HG03354 (cell line): Measurements from ENCODE around the gene MT1HL1.
A peak's percentile ranks its signal among the peaks of the same experiment; 100 is the strongest.

Experiments
- ATAC-seq: cut with Tn5 transposase; IDR thresholded peaks from one replicate; pipeline ENCODE4 v1.9.1; 2021; ENCODE audit warnings: mild to moderate bottlenecking; ENCODE audit not compliant: unreplicated experiment, poor library complexity, severe bottlenecking

MT1HL1 gene

GRCh38 chr1:237004116-237004515, at the start of gene MT1HL1:
TSS of gene MT1HL1 (minus strand) at chr1:237004441. CDS start at chr1:237004372, 69 bp downstream.
- ATAC-seq: no peak

DNA sequence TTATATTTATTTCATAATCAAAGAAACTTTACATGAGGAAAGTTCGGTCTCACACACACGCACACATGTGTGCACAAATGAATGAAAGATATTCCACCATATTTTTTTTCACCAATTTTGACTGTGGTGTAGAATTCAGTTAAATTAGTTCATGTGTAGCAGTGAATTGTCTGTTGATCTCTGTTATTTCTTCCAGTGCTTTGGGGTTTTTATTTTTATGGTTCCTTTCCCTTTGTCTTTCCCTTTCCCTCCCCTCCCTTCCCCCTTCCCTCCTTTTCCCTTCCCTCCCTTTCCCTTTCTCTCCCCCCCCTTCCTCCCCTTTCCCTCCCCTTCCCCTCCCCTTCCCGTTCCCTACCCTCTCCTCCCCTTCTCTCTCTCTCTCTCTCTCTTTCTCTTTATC, 46.7 kb upstream of the MT1HL1 start:
- ATAC-seq: no peak

DNA sequence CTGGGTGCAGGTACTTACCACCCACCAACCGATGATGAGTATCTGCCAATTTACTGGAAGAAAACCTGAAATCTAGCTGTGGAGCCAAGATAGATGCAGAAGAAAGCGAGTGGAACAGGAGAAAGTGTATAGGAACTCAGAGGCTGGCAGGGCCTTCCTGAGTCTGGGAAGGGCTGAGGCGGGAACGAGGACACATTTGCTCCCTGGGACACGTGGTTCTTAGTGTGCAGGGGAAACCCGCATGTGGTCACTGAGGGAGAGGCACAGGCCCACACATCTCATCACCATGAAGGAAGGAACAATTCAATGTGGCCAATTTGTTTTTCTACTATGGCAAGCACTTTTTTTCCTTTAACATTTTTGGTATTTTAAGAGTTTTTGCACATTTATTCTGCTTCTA, 45.9 kb upstream of the MT1HL1 start:
- no peak for ATAC-seq

- ATAC-seq: no peak
These were observed 44.6 kb upstream of the MT1HL1 start for GRCh38 chr1:237048803-237049202.

DNA sequence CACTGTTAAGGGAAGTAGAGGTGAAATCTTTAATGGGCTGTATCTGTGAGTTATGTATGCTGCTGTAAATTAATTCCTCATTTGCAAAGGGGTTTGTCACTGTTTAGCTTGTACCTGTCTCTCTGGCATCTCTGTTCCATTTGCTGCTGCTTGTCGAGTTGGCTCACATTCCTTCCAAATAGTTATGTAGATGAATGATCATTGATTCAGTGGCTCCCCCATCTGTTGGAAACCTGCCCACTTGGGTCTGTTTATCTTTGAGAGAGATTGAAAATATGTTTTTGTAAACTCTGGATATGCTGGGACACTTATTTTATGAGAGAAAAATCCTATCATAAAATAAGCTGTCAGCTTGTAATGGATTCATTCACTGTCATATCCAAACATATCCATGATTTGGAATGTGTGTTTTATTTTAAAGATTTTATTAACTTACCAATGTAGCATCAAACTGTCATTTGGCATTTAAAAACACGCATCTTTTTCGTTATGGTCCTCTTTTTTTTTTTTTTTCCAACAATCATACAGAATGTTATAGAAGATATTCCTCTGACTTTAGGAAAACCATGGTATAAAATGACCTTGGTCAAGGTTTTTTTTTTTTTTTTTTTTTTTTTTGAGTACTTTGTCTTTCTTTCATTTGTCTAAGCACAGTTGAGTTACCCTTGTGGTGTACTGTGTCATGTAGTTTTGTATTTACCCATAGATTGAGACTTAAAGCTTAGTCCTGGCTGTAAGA, 41.2 kb upstream of the MT1HL1 start:
- no peak for ATAC-seq

- no peak for ATAC-seq
These were observed 39.8 kb upstream of the MT1HL1 start for GRCh38 chr1:237043846-237044636.

GRCh38 chr1:237042892-237043576, 38.8 kb upstream of the MT1HL1 start:
- ATAC-seq: no peak

DNA sequence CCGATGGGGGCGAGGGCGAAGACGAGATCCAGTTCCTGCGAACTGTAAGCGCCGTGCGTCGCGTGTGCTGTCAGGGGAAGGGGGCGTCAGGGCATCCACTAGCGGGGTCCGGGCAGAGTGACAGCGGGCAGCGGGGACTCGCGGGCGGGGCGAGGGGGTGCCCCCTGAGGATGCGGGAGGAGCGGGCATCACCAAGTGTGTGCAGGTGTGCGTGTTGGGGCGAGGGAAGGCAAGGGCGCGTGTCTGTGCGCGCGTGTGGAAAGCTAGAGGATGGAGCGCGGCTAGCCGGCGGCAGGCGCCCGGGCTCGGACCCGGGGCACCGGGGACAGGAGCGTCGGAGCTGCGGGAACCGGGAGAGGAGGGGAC, 38.3 kb upstream of the MT1HL1 start:
- no peak for ATAC-seq

- ATAC-seq: no peak
These were observed 37.7 kb upstream of the MT1HL1 start, which contains the start of gene RYR2 for GRCh38 chr1:237041795-237042525. TSS of gene RYR2 (plus strand) at chr1:237042184. CDS start at chr1:237042522, 338 bp downstream.

DNA sequence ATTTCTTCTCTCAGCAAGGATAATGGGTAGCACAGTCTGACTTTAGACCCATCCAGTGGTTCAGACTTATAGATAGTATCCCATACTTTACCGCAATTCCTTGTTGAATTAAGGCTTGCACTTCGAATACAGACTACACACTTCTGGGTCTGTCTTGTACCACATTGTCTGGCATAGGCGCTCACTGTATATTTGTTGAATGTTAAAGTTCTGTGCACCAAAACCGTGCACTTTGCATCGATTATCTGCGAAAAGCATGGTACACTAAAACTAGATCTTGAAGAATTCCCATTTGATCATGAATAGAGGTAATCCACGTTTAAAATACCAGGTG, 37.2 kb upstream of the MT1HL1 start:
- ATAC-seq: no peak

DNA sequence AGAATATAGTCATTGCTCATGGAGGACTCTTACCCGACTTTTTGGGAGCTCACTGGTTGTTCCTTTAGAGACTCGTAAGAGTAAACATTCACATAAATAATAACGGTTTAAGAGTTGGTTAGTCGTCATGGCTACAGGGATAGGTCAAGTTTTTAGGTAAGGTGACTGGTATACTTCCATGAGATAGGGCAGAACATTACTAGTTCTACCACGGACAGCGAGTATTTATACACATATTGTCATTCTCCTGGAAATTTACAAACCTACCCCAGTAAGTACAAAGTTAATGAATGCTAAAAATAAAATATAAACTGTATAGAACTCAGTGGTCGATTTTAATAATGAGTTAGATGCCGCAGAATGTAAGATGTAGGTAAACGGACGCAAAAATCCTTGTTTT, 36.6 kb upstream of the MT1HL1 start:
- ATAC-seq: no peak

- no peak for ATAC-seq
These were observed 34.0 kb upstream of the MT1HL1 start for GRCh38 chr1:237038211-237038610.

GRCh38 chr1:237035759-237036158, 31.5 kb upstream of the MT1HL1 start:
- ATAC-seq: no peak

GRCh38 chr1:237033804-237034203, 29.6 kb upstream of the MT1HL1 start:
- ATAC-seq: no peak

- ATAC-seq: no peak
These were observed 28.8 kb upstream of the MT1HL1 start for GRCh38 chr1:237033061-237033460.

DNA sequence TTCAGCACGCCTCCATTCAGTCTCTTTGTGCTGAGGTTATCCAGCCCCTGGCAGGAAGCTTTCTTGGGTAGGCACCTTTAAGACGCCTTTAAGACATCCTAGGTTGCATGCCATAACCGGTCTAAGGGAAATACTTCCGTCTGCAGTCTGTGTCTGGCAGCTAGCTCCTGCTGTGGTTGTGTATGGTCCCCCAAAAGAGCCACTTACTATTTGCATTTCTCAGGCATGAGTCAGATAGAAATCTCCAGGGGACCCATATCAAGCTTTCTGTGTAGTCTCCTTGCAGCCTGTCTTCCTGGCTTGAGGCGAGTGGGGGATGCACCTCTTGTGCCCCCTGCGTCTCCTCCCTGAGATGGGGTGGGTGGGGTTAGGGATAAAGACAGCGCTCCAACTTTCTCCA, 27.8 kb upstream of the MT1HL1 start:
- ATAC-seq: peak; percentile 79

DNA sequence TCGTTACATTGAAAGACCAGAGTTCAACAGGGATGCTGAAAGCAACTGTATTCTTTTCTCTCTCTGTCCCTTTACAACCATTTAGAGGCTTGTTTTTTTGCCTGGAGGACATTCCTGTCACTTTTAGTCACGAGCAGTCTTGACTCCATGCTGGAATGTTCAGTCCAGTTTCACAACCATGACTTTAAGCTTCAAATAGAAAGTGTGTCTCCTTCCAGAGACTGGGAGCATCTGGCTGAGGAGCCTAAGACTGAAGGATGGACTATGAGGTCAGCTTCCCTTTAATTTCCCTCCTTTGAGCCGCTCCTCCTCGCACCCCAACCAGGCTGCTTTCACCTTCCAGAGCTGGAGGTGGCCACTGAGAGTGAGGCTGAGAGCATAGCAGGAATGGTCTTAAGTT, 27.2 kb upstream of the MT1HL1 start:
- no peak for ATAC-seq

- ATAC-seq: no peak
These were observed 25.8 kb upstream of the MT1HL1 start for GRCh38 chr1:237029850-237030535.

GRCh38 chr1:237029240-237029639, 25.0 kb upstream of the MT1HL1 start:
- no peak for ATAC-seq
